Activated CD4-positive, alpha-beta T cell treated with anti-CD3 and anti-CD28 coated beads, Interleukin-2, amount 50 U/mL, for 1 hour (primary cell): ENCODE data around the gene SUGT1.
"Not testable (repeated sequence)": the region's sequence is repeated elsewhere in the genome, so short reads cannot be mapped to it uniquely, and the experiment has no call there.

Experiments used
- DNase-seq: peaks from one replicate; pipeline ENCODE4 v3.0.0-alpha.2; 2020

SUGT1 gene

DNA sequence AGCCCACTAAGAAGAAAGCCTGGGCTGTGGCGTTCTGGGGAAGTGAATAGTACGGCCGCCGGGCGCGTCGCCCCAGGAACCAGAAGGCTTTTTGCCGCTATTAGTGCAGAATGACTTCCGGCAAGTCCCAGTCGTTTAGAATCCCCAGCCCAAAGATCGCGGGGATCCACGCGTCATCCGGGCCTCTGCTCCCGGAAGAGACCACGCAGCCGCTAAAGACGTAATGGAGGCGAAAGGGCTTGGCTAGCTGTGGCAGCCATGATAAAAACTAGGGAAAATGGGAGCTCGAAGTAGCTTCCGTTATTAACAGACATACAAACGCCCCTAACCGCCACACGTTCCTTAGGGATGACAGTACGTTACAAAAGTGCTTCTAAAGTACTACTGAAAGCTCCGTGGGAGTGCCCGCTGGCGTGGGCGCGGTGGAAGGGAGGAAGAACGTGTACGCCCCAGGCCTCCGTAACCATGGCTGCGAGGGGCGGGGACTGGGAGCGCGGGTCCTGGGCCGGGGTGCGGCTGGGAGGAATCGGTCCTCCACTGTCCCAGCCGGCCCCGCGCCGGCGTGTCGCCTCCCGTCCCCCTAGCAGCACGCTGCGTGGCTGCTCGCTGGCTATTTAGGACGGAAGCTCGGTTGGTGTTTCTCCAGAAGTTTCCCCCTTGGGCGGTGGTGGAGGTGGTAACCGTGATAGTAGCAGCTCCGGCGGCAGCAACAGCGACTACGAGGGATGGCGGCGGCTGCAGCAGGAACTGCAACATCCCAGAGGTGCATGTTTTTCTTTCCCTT lies at the start of gene SUGT1:
TSS of gene SUGT1 (plus strand) at position 641 of the 784 bp plus-strand sequence. CDS start at position 726, 85 bp downstream.
- DNase-seq = peak; percentile 94

DNA sequence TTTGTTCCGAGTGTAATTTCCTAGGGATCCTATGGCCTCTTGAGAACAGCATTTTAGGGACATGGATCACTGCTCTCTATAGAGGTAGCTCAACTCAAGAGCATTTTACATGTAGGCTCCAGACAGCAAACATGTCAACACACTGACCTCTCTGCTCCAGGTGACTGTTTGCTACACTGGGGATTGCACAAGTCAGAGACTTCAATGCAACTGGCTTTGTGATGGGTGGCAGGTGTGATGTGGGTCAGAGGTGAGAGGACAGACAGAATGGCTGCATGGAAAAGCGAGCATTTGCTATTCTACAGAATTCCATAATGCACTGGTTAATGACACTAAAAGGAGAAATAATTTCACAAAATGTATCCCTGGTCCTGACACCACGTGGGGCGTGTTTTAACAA lies 49.3 kb upstream of the SUGT1 start:
- not testable (repeated sequence) for DNase-seq

DNA sequence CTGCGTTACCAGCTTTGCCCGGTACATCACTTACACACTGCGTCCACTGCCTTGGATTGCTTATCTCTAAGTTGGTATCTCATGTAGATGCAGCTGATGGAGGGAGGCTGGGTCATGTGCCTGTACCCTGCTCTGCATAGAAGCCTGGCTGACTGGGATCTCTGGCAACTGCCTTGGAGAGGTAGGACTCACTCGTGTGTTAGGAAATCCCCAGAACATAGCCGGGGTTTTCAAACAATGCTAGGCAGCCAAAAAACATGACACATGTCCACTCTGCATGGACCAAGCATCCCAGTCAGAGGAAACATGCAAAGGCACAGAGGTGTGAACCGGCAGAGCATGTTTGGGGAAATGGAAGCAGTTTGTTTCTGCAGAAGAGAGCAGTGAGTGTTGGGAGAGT lies 46.5 kb upstream of the SUGT1 start:
- DNase-seq = not testable (repeated sequence)

DNA sequence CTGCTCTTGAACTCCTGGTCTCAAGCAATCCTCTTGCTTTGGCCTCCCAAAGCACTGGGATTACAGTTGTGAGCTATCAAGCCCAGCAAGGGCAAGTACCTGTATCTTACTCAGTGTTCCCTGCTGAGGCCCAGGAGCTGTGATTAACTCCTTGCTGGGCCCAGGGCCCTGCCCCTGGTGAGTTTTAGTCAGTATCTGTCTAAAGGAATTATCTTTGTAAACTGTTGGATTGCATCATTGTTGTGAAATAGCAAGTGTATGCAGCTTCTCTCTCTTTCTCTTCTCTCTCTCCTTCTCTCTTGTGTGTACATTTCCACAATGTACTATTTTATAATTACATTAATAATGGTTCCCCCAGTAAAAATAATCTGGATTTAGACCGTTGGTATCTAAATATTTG lies 45.8 kb upstream of the SUGT1 start:
- not testable (repeated sequence) for DNase-seq

DNA sequence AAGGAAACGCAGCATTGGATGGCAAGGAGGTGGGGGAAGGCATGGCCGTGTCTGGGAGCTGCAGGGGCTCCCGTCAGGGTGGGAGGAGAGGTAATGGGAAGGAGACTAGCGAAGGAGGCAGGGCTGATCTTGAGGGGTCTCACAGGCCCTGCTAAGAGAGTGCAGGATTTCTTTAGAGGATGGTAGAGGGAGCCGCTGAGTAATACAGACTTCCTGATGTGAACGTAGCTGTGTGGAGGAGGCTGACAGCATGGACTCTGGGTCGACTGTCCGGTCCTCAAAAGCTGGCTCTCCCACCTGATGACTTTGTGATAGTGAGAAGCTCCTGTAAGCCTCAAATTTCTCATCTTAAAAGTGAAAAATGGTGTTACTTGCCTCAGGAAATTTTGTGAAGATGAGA lies 44.5 kb upstream of the SUGT1 start:
- not testable (repeated sequence) for DNase-seq

DNA sequence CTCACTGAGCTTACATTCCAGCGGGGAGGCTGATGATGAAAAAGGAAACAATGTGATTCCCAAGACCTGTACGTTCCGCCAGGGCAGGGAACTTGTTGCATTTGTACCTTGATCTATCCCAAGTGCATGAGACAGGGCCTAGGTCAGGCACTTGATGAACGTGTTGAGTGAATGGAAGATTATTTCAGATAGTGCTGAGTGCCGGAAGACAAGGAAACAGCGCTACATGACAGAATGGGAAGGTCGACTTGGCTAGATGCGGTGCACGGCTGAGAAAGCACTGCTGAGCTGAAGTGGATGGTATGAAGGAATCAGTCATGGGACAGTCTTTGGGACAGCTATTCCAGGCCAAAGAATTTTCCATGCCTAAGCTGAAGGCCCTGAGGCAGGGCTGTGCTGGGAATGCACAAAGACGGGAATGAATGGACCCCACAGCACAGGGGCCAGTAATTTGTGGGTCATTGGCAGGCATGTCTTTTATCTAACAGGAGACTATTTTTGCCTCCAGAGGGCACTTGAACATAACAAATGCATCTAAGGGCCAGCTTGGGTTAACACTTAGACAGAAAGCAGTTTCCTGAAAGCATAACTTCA lies 43.5 kb upstream of the SUGT1 start:
- DNase-seq = not testable (repeated sequence)

DNA sequence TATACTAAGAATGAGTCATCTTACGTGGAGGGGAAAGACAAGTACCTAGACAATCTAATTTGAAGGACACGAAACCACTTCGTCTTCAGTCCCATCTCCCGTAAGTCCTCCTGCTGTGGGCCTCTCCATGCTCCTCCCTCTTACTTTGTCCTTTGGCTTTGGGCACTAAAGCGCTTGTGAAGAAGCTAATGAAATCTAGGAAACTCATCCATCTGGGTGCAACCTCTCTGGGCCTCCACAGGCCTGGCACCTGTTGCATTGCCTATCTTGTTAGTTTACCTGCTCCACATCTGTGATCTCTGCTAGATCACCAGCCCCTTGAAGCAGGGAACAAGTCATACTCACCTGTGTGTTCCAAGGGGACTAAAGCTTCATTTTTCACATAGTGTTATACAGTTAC lies 42.5 kb upstream of the SUGT1 start:
- not testable (repeated sequence) for DNase-seq

DNA sequence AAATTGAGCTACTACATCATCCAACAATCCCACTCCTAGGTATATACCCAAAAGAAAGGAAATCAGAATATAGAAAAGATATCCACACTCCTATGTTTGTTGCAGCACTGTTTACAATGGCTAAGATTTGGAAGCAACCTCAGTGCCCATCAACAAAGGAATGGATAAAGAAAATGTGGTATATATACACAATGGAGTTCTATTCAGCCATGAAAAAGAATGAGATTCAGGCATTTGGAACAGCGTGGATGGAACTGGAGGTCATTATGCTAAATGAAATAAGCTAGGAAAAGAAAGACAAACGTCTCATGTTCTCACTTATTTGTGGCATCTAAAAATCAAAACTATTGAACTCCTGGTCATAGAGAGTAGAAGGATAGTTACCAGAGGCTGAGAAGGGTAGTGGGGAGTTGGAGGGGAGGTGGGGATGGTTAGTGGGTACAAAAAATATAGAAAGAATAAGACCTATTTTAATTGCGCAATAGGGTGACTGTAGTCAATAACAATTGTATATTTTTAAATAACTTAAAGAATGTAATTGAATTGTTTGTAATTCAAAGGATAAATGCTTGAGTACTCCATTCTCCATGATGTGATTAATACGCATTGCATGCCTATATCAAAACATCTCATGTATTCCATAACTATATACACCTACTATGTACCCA lies 37.4 kb upstream of the SUGT1 start:
- no peak for DNase-seq

DNA sequence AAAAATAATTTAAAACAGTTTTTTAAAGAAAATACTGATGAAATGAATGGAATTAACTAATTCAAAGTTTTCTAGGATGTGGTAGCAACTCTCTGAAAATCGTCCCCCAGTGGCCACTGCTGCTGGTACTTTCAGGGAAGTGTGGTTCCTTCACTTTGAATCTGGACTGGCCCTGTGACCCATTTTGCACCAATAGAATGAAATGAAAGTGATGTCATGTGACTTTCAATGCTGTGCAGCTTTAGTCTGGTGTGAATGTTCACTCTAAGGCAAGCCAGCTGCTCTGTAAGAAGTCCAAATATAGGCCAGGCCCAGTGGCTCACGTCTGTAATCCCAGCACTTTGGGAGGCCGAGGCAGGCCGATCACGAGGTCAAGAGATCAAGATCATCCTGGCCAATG lies 36.8 kb upstream of the SUGT1 start:
- no peak for DNase-seq

DNA sequence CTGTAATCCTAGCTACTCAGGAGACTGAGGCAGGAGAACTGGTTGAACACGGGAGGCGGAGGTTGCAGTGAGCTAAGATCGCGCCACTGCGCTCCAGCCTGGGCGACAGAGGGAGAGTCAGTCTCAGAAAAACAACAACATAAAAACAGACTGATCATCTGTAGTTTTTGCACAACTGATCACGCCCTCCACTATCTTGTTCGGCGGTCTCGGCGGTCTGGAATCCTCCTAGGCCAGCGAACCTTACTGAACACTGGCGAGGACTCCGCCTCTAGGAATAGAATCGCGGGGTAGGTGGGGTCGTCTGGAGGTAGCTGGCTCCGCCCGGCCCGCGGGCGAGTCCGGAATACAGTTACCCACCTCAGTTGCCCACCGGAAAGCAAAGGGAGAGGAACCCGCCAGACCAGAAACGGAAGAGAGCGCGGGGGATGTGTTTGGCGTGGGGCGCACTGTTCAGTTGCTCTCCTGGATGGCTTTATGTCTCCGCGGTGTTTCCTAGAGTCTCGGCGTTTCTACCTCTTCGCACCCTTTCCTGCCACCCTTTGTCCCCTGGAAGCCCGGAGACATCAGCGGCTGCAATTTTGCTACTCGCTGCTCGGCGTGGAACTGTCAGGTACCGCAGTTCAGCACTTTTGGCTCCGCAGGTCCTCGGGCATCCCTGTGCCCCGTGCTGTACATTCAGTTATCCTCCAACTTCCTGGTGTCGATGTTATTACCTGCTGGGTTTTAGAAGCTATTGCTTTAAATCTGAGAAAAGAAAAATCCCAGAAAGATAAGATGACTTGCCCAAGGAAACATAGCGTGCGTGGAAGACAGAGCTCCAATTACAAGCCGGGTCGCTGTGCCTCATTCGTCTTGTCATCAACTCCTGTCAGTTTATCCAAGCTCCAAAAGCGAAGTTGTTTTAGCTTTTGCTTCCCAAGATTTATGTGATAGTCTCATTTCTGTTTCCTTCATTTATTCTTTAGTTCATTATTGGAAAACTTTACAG lies 35.3 kb upstream of the SUGT1 start:
- peak; percentile 82 for DNase-seq

DNA sequence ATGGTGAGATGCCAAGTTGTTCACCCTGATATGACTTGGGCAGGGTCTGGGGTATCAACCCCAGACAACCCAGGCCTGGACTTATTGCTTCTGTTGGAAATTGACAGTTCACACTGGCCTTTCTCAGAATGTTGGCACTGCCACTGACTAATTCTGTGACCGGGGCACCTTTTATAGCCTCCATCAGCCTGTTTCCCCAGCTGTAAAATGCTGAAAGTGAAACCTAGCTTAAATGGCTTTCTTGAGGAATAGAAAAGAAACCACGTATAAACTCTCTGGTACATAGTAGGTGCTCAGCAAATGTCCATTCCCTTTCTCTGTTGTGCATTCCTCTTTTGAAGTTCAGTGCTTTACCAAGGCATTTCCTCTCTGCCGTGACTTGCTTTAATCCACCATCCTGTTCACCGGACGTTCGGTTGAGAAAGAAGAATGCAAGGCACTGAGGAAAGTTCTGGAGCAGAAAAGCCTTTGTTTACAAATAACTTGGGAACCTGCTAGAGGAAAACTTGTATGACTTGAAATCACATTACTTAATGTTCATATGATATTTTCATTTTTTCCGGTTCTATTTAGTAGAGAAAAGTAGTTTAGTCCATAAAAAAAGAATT lies 21.4 kb upstream of the SUGT1 start:
- DNase-seq = not testable (repeated sequence)

DNA sequence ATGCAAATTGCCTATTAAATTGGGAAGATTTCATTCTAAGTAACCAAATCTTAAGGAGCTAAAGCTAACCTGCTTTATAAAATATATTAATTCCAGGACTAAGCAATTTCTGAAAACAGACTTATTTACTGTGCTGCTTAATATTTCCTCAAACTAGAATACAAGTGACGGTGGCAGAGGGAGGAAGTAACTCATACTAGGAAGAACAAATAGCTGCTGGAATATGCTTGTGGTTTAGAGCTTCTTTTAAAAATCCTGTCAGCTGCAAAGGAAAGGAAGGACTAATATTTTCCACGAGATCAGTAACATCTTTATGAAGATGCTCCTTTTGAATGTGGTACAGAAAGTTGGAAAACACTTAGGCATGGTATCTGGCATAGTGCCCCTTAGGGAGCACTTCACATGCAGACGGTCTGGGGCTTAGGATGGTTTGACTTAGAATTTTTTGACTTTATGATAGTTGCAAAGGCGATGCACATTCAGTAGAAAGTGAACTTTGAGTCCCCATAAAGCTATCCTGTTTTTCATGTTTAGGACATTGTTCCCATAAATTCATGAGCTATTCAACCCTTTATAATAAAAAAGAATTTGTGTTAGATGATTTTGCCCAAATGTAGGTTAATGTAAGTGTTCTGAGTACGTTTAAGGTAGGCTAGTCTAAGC lies 13.8 kb upstream of the SUGT1 start:
- no peak for DNase-seq

DNA sequence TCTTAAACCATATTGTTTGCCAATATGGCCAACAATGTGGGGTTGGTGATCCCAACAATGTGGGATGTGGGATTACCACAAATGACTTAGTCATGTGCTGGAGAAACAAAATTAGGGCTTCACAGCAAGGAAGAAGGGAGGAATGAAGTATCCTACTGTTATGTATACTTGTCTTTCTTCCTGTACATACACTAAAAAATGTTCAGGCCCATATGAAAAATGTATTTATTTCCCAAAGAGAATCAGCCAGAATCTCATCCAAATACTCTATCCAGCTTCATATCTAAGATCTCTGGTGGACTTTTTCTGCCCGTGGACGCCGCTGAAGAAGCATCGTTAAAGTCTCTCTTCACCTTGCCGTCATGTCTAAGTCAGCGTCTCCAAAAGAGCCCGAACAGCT lies 10.5 kb upstream of the SUGT1 start, which contains the start of gene HNRNPA1L2:
TSS of gene HNRNPA1L2 (plus strand) at position 301 of the 400 bp plus-strand sequence. CDS start at position 363, 62 bp downstream.
- DNase-seq = no peak

DNA sequence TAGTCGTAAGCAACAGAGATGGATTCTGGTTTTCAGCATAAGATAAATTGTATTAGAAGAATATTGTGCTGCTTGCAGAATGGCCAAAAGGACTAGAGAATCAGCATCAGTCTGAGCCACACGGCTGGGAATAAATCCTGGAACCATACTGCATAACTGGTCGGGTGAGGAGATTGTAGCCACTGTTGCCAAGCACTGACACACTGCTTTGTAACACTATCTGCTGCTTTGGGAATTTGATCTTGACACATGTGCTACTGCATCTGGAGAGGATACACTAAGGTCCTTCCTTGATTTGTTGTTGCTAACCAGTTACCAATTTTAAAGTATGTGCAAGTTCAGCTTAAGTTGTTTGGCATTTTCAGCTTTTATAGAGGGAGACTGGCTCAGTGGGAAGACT lies 8.5 kb upstream of the SUGT1 start:
- no peak for DNase-seq

DNA sequence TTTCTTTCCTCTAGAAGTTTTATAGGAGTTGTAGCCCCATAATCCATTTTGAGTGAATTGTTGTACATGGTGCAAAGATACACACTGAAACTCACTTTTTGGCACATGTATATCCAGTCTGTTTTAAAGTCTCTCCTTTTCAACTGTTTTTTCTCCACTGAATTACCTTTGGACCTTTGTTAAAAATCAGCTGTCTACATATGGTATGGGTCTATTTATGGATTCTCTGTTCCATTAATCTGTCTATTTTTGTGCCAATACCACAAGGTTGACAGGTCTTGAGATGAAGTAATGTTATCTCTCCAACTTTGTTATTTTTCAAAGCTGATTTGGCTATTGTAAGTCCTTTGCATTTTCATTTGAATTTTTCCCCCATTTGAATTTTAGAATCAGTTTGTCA lies 5.7 kb upstream of the SUGT1 start:
- DNase-seq = no peak

DNA sequence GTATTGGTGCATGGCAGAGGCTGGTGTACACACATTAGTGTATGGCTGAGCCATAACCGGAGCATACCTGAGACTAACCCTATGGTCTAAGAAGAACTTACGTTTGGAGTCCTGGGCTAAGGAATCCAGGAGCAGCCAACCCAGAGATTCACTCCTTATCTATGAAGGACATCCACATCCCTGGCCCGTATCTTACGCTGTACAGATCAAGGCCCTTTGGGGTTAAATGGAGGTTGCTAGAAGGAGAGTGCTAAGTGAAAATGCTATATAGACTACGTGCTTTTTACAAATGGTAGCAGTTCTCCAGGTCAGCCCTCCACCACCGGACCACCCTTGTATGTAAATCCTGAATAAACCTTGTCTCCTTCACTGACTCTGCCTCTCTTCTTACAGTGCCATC lies 1.9 kb upstream of the SUGT1 start:
- no peak for DNase-seq

DNA sequence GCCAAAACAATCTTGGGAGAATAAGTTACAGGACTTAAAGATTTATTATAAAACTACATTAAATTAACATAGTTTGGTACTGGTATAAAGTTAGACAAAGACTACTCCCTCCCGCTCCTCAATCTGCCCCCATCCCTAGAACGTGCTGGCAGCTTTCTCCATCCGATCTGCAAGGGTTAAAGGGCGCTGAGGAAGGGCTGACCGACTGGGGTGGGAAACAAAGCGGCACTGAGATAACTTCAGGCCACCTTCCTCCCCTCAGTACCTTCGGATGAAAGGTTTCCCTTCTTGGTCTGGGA lies 790 bp upstream of the SUGT1 start:
- no peak for DNase-seq

DNA sequence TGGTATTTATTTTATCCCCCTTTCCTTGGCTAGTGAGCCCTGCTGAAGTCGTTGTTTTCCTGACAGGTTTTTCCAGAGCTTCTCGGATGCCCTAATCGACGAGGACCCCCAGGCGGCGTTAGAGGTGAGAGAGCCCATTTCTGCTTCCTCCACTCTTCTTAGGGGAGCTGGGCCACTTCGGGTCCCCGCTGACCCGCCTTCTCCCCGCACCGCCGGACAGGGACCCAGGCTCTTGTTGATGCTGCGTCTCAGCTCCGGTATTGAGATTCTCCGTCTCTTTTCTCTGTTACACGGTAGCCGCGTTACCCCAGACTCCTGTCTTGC lies 306 bp downstream of the SUGT1 start:
- no peak for DNase-seq

DNA sequence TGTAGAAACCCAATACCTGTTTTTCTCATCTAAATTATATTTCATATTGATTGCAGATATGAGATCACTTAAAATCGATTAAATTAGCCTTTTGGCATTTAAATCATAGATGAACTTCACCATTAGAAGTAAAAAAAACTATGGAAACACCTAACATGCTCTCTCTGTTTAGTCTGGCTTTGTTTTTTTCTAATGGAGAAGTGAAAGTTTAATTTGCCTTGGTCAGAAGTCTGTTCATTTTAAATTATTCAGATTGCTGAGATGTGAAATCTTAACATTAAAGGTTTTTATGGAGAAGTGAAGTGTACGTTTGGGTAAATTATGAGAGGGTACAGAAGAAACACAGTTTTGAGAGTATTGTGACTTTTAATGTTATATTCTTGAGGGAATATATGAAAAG lies 6.7 kb downstream of the SUGT1 start:
- DNase-seq = no peak

DNA sequence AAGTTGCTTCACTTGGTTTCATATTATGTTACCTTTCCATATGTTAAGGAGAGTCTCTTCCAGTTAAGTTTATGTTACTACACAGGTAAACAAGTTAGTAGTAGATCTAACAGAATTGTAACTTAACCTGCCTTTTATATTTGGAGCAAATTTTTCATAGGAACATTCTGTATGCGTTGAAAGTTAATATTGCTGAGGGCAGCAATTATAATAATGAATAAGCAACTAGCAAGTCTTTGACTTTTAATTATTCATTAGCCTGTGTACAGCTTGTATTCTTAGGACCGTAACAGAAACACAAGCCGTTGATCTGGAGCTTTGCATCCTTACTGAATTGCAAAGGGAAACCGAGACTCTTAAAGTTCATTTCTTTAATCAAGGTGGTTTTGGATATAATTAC lies 11.6 kb downstream of the SUGT1 start:
- DNase-seq = no peak

DNA sequence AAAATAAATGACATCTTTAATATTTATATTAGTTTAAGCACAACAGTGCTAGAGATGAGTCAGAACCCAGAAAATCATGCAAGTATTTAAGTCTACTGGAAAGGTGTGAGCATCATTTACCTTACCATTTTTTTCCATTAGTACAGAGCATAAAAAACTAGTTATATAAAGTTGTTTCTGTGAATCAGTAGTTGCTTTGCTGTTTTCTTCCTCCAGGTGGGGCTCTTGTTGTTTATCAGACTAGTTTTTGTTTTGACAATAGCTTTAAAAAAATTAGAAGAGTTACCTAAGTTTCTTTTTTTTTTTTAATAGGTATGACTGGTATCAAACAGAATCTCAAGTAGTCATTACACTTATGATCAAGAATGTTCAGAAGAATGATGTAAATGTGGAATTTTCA lies 12.7 kb downstream of the SUGT1 start:
- DNase-seq = no peak

DNA sequence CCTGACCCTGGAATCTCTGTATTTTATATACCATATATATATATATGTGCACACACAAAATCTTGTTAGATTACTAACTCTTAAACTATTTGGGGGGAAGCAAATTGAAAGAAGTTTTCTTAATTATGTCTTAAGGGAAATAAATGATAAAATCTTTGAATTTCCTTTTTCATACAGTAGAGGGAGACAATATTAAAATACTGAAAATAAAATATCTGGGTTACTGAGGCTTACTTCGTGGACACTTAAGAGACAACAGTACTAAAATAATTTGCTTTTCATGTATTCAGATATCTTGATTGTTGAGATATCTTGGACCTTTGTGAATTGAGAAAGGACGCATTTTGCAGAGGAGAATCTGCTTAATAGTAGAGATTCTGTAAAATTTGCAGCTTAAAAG lies 17.0 kb downstream of the SUGT1 start:
- DNase-seq = no peak
